Measurements from ENCODE around the gene NXPH2.

Gene NXPH2

DNA sequence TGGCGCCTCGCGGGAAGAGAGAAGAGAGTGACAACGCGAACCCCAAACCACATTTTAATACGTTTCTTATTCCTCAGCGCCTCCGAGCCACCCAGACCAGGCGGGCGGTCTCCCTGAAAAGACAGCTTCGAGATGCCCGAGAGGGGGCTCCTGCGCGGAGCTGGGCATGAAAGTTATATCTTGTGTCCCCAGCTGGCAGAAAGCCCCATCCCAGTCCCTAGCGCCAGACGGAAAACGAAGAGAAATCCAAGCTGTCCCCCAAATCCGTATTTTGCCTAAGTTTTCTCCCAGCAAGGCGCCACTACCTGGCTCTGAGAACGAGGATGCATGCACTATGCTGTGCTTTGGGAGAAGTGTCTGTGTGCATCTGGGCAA is 797 bp downstream of the NXPH2 start:
- Histone ChIP-seq H3K36me3 (ENCODE audit: low read depth) (no peaks in the 10 kb centered on the region), H3K27me3 (ENCODE audit: insufficient read depth, poor library complexity, severe bottlenecking) (peaks cover 85% of the 10 kb centered on the region), H3K9me3 (ENCODE audit: severe bottlenecking) (no peaks in the 10 kb centered on the region), H3K27ac (ENCODE audit: poor library complexity, severe bottlenecking) (no peak overlapping the region), H3K4me1 (ENCODE audit: insufficient read depth, poor library complexity, severe bottlenecking) (no peaks in the 10 kb centered on the region), H3K4me3 (ENCODE audit: severe bottlenecking) (no peak overlapping the region)
- ATAC-seq (ENCODE audit: low read depth) (peak; percentile 28; the same call in 2 of the 3 replicates), DNase-seq (ENCODE audit: low spot score) (no peak)
- TF ChIP-seq, protein P1, sequence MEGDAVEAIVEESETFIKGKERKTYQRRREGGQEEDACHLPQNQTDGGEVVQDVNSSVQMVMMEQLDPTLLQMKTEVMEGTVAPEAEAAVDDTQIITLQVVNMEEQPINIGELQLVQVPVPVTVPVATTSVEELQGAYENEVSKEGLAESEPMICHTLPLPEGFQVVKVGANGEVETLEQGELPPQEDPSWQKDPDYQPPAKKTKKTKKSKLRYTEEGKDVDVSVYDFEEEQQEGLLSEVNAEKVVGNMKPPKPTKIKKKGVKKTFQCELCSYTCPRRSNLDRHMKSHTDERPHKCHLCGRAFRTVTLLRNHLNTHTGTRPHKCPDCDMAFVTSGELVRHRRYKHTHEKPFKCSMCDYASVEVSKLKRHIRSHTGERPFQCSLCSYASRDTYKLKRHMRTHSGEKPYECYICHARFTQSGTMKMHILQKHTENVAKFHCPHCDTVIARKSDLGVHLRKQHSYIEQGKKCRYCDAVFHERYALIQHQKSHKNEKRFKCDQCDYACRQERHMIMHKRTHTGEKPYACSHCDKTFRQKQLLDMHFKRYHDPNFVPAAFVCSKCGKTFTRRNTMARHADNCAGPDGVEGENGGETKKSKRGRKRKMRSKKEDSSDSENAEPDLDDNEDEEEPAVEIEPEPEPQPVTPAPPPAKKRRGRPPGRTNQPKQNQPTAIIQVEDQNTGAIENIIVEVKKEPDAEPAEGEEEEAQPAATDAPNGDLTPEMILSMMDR (IDR thresholded peaks at IDR 0.05; ENCODE audit: poor library complexity, severe bottlenecking): no peak

- peak; percentile 28; the same call in 2 of the 3 replicates for ATAC-seq (ENCODE audit: low read depth)
- Histone ChIP-seq H3K27me3 (ENCODE audit: insufficient read depth, poor library complexity, severe bottlenecking) (peaks cover 94% of the 10 kb centered on the region), H3K27ac (ENCODE audit: poor library complexity, severe bottlenecking) (no peak overlapping the region), H3K36me3 (ENCODE audit: low read depth) (no peaks in the 10 kb centered on the region), H3K9me3 (ENCODE audit: severe bottlenecking) (no peaks in the 10 kb centered on the region), H3K4me1 (ENCODE audit: insufficient read depth, poor library complexity, severe bottlenecking) (no peaks in the 10 kb centered on the region), H3K4me3 (ENCODE audit: severe bottlenecking) (no peak overlapping the region)
- TF ChIP-seq, protein P1 (IDR thresholded peaks at IDR 0.05; ENCODE audit: poor library complexity, severe bottlenecking): no peak
- no peak for DNase-seq (ENCODE audit: low spot score)
Observed at GRCh38 chr2:138777996-138778395, 2.2 kb downstream of the NXPH2 start.

DNA sequence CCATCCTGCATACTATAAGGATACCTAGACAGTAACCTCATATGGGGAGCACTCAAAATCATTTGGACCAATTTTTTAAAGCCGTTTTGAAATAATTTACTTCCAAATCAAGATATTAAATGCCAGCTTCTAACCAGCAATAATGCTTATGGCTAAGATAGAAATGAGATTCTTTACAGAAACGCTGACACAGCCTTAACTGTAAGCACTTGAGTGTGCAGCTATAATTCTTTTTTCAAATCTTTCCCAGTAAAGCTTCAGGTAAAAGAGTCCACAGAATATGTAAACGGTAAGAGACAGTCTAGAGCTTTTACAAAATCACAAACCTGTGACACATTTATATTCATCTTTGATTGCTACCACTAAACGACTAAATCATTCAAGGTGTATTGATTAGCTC is 4.5 kb downstream of the NXPH2 start:
- TF ChIP-seq, protein P1 (IDR thresholded peaks at IDR 0.05; ENCODE audit: poor library complexity, severe bottlenecking): no peak
- Histone ChIP-seq H3K27ac (ENCODE audit: poor library complexity, severe bottlenecking) (no peak overlapping the region), H3K9me3 (ENCODE audit: severe bottlenecking) (no peaks in the 10 kb centered on the region), H3K27me3 (ENCODE audit: insufficient read depth, poor library complexity, severe bottlenecking) (peaks cover 72% of the 10 kb centered on the region), H3K4me1 (ENCODE audit: insufficient read depth, poor library complexity, severe bottlenecking) (no peaks in the 10 kb centered on the region), H3K4me3 (ENCODE audit: severe bottlenecking) (no peak overlapping the region), H3K36me3 (ENCODE audit: low read depth) (no peaks in the 10 kb centered on the region)
- no peak for ATAC-seq (ENCODE audit: low read depth)
- DNase-seq (ENCODE audit: low spot score): no peak

DNA sequence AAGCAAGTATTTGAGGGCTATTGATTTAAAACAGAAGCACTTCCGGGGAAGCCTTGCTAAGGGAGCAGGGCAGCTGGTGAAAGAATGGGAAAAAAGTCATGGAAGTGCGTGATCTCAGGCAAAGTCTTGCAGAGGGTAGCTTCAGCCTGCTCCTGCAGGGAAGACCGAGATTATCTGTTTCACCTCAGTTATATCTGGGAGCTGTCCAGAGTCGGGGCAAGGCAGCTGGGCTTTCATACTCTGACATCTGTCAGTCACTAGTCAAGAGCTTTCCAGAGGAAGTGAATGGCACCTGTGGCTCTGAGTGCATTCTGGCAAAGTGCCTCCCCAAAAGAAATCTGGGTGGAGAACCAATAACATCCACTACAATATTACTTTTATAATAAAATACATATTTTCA is 8.7 kb downstream of the NXPH2 start:
- no peaks in the 10 kb centered on the region for H3K4me1 ChIP-seq (ENCODE audit: insufficient read depth, poor library complexity, severe bottlenecking)

DNA sequence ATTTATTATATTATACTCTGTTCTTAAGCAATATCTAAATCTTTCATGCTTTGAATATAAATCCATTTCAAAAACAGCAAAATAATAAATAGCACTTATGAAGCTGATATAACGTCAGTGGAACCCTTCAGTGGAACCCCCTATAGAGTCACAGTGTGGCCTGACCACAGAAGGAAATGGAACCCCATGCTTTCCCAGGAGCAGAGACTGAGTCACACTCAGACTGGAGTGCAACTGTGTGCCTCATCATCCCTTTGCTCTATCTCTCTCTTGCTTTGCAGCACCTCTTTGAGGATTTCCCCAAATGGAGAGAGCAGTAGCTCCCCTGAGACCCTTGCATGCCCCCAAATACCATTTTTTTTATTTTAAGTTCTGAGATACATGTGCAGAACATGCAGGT is 13.1 kb downstream of the NXPH2 start:
- TF ChIP-seq, protein P1 (IDR thresholded peaks at IDR 0.05; ENCODE audit: poor library complexity, severe bottlenecking): no peak
- ATAC-seq (ENCODE audit: low read depth) (no peak), DNase-seq (ENCODE audit: low spot score) (no peak)
- Histone ChIP-seq H3K36me3 (ENCODE audit: low read depth) (no peaks in the 10 kb centered on the region), H3K4me1 (ENCODE audit: insufficient read depth, poor library complexity, severe bottlenecking) (no peaks in the 10 kb centered on the region), H3K27me3 (ENCODE audit: insufficient read depth, poor library complexity, severe bottlenecking) (peaks cover 15% of the 10 kb centered on the region), H3K27ac (ENCODE audit: poor library complexity, severe bottlenecking) (no peak overlapping the region), H3K4me3 (ENCODE audit: severe bottlenecking) (no peak overlapping the region), H3K9me3 (ENCODE audit: severe bottlenecking) (no peaks in the 10 kb centered on the region)

More for the DNA sequence above, 8.7 kb downstream of the NXPH2 start:
- TF ChIP-seq, protein P1 (IDR thresholded peaks at IDR 0.05; ENCODE audit: poor library complexity, severe bottlenecking): no peak
- Histone ChIP-seq H3K9me3 (ENCODE audit: severe bottlenecking) (no peaks in the 10 kb centered on the region), H3K27ac (ENCODE audit: poor library complexity, severe bottlenecking) (no peak overlapping the region), H3K4me3 (ENCODE audit: severe bottlenecking) (no peak overlapping the region), H3K36me3 (ENCODE audit: low read depth) (no peaks in the 10 kb centered on the region), H3K27me3 (ENCODE audit: insufficient read depth, poor library complexity, severe bottlenecking) (peaks cover 42% of the 10 kb centered on the region)
- DNase-seq (ENCODE audit: low spot score) (no peak), ATAC-seq (ENCODE audit: low read depth) (no peak; the same call in 2 of the 3 replicates)

All from RWPE2 (cell line).